GM18520 (cell line): ENCODE results near the gene BRCC3.
A peak's percentile ranks its signal among the peaks of the same experiment; 100 is the strongest.

Experiments used
- ATAC-seq: cut with Tn5 transposase; IDR thresholded peaks from one replicate; pipeline ENCODE4 v1.9.1; 2021; ENCODE audit not compliant: unreplicated experiment

Gene BRCC3

GRCh38 chrX:155056877-155057792 lies 14.2 kb upstream of the BRCC3 start:
- ATAC-seq = no peak

DNA sequence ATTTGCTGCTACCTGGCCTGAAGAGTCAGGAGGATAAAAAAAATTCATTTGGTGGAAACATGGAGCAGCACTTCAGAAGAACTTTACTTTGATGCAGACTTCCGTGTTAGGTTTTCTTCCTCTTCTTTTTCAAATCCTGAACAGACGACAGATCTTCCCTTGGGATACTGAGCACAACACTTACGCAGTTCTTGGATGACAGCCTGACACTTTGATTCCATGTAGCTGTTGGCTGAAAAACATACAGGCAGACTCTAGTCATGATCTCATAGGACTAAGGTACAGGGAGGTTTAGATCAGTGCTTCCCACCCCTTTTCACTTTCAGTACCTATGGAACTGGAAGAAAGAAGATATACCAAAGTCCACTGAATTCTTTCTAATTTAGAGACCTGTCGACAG lies 9.5 kb upstream of the BRCC3 start:
- no peak for ATAC-seq

DNA sequence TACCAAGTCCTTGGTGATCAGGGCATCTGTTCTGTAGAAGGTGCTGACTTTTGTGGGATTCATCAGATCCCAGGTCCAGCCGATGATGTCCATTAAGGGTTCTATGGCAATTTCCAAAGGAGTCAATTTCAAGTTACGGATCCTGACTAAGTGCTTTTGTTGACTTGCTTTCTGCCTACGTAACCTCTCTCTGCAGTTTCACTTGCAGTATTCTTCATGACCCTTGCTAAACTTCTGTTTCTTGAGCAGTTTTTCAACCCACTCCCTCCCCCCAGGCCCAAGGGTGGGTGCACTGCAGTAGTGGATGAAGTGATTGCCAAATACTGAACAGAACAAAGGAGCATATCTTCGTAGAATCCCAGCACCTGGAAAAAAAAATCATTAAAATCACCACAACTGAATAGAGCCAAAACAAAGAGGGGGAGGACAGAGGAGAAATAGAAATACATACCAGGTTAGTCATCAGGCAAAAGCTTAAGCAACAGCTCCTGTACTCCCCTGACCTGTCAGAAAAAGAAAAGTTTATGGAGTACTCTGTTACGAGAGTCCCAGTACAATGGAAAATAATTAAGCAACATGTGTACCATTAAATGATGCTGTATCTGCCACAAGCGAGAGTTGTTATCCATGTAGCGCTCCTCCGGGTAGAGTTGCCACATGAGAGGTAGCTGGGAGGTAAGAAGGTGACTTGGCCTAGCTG lies 6.1 kb upstream of the BRCC3 start:
- no peak for ATAC-seq

DNA sequence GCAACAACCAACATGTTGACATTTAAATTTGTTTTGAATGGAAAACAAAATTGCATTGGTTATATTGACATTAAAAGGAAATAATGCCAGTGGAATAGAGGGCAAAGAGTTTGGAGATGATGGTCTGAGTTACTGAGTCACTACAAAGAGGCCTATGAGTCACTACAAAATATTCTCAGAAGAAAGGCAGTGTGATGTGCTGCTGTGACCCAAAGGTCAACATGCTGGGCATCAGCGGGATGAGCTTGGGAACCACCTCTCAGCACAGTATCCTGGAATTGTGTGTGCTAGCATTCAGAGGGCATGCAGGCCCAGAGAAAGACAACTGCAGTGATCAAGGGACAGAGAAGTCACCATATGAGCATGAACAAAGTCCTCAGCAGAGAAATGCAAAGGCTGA lies 3.1 kb upstream of the BRCC3 start:
- no peak for ATAC-seq

- no peak for ATAC-seq
These were observed 1.9 kb upstream of the BRCC3 start for GRCh38 chrX:155069414-155069813.

DNA sequence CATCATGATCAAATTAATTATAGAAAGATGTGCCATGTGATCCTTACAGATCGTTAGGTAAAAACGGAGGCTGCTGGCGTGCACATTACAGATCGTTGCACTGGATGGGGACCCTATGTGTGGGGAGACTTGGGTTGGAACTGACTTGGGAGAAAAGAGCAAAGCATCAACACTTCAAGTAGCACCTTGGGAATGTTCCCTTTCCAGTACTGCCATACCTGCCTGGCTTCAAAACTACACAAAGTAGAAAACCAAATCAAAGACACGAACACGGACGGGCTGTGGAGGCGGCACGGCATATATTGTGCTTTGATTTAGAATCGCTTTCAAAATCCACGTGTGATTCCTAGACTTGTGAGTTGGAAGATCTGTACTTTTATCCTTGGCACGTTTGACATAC lies 1.3 kb upstream of the BRCC3 start:
- ATAC-seq = no peak

DNA sequence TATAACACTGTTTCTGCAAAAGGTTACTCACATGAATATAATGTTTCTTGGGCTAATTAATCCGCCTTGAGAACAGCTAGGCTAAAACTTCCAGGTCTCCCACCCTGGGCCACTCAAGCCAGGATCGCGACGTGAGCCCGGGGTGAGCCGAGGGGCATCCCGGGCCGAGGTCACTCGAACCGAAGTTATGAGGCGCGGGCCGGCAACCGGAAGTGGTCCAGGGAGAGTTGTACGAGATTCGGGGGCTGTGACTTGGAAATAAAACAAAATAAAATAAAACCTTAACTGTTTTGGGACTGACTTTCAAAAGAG lies 689 bp upstream of the BRCC3 start:
- peak; percentile 8 for ATAC-seq

DNA sequence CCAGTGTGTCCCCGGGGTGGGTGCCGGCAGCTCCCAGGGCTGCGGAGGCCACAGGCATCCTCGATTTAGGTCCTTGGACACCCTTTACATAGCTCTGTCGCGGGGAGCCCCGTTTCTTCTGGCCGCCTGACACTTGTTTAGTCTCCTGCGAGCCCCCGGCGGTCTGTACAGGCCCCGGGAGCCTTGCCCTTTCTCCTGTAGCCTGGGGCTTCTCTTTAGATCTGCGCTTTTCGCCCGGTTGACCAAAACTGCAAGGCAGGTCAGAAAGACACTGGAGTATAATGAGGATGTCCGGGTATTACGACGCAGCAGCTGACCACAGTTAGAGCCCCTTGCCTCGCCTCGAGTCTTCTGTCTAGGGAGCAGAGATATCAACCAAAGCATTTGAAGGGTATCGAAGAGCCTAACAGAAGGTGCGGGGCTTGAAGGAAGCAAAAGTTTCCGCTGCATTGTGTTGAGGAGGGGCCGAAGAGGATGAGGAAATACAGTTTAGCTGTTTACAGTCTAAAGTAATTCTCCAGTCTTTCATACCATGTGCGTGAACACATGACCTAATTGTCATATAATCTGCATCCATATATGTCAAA lies 479 bp downstream of the BRCC3 start:
- no peak for ATAC-seq

DNA sequence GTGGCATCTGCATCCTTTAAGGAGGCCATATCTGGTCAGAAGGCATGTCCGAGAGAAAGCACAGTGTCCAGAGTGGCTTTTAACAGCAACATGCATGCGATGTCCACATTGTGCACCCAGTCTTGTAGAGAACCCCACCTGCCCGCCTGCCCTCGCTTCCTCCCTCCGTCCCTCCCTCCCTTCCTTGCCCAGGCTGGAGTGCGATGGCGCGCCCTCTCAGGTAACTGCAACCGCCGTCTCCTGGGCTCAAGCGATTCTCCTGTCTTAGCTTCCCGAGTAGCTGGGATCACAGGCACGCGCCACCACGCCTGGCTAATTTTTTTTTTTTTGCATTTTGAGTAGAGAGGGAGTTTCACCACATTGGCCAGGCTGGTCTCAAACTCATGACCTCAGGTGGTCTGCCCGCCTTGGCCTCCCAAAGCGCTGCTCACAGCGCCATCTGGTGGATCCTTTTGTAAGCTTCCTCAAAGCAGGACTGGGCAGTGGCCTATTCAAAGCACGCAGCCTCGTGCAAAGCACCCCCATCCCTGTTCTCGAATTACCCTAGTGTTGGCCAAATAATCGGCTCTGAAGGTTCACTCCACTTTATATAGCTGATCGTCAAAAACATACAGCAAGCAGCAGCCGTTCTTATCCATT lies 15.0 kb downstream of the BRCC3 start:
- ATAC-seq = no peak

DNA sequence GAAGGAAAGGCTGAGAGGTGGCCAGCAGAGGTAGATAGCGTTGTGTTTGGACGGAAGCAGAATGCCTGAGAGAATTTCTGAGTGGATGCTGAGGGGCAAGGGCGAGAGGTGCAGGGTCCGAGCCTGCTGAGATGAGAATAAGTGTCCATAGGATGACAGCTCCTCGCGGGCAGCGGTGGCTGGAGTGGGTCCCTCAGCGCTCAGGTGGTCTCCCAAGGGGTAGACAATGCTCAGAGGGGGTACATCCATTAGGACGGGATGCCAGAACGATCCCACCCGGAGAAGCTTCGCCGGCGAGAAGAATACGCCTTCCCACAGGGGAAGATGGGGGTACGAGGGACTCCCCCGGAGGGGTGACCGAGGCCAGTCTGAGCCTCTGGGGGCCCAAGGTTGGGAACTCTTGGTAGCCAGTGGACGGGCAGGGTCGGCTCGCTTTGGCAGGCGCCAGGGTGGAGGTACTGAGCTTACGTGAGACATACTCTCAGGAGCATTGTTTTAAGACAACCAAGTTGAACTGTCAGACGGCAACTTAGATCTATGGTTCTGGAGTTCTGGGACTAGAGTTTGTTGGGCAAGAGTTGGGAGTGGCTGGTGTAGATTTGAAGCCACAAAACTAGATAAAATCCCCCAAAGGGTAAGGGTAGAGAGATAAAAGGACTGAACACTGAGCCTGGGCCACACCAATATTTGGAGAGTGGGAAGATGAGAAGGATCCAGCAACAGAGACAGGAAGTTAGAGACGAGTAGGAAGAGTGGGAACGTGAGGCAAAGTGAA lies 15.8 kb downstream of the BRCC3 start:
- ATAC-seq = no peak

DNA sequence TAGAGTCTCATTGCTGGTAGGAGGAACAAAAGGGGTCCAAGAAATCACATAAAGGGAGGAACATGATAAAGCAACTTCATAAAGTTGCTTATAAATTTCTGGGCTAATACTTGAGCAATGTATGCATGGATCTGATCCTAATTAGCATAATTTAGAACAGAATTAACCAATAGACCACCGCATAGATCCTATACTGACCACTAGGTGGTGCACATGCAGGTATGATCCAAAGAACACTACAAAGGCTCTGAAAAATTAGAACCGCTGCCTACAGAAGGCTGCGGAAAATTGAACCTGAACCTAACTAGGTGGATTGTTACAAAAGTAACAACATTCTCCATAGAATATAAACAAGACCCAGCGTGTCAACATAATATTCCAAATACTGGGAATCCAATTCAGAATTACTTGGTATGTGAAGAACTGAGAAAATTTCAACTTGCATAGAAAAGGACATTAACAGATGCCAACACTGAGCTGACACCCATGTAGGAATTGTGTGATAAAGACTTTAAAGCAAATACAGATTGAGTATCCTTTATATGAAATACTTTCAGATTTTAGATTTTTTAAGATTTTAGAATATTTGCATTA lies 23.3 kb downstream of the BRCC3 start:
- no peak for ATAC-seq

- no peak for ATAC-seq
These were observed 34.6 kb downstream of the BRCC3 start for GRCh38 chrX:155105919-155106318.

- ATAC-seq = no peak
These were observed 37.1 kb downstream of the BRCC3 start for GRCh38 chrX:155108427-155108826.

DNA sequence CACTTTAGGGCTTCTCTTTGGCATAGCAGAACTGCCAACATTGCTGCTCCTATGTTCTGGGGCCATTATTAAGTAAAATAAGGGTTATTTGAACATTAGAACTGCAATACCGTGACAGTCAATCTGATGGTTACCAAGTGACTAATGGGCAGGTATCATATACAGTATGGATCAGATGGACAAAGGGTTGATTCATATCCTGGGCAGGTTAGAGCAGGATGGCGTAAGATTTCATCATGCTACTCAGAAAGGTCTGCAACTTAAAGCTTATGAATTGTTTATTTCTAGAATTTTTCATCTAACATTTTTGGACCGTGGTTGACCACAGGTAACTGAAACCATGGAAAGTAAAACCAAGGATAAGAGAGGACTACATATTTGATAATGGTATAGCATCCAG lies 40.9 kb downstream of the BRCC3 start:
- ATAC-seq = no peak

GRCh38 chrX:155113097-155113496 lies 41.8 kb downstream of the BRCC3 start:
- ATAC-seq = no peak

GRCh38 chrX:155115174-155115819 lies 44.0 kb downstream of the BRCC3 start:
- no peak for ATAC-seq

DNA sequence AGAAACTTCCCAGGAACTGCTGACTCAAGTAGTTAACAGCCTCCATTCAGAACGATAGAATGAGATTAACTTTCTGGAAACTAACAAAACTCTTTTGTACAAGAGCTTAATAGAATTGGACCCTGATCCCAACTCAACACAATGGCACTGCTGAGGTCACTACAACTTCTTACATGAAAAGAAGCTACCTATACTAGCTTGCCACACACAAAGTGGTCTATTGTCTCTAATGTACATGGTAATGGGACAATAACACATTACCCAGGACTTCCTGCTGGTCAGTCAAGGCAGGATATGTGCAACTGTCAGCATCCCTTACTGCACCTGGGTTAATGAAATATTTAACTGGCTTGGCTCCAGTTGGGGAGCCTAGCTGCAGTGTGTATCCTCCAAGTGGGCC lies 56.2 kb downstream of the BRCC3 start:
- ATAC-seq = no peak

- ATAC-seq = no peak
These were observed 56.6 kb downstream of the BRCC3 start for GRCh38 chrX:155127940-155128339.

- ATAC-seq = no peak
These were observed 60.8 kb downstream of the BRCC3 start for GRCh38 chrX:155132110-155132509.

GRCh38 chrX:155134255-155134654 lies 62.9 kb downstream of the BRCC3 start:
- ATAC-seq = no peak
